HAP-1 (cell line): ENCODE results near the gene SDCCAG8.

Experiments
- DNase-seq, 2 experiments: peaks; one replicate each; pipeline ENCODE4 v3.0.0-alpha.2; 2016 to 2020; ENCODE audit warnings: low spot score in 2 of 2
- H3K27me3 ChIP-seq: fragments of 250-450 bp; sonication (Bioruptor Pico); 2 replicates; pipeline ENCODE4 v1.5.1; 2020; ENCODE audit warnings: low read depth, mild to moderate bottlenecking, moderate library complexity
- H3K36me3 ChIP-seq: fragments of 250-450 bp; sonication (Bioruptor Pico); replicated peaks from 2 replicates; pipeline ENCODE4 v1.5.1; 2020; ENCODE audit warnings: mild to moderate bottlenecking
- H3K4me1 ChIP-seq: fragments of 250-450 bp; sonication (Bioruptor Pico); 2 replicates; pipeline ENCODE4 v1.5.1; 2020; ENCODE audit warnings: mild to moderate bottlenecking
- H3K4me3 ChIP-seq: fragments of 250-450 bp; sonication (Bioruptor Pico); 2 replicates; pipeline ENCODE4 v1.5.1; 2020; ENCODE audit warnings: mild to moderate bottlenecking, moderate library complexity
- H3K9me3 ChIP-seq: fragments of 250-450 bp; sonication (Bioruptor Pico); 2 replicates; pipeline ENCODE4 v1.5.1; 2020; ENCODE audit warnings: mild to moderate bottlenecking, moderate library complexity
- in situ Hi-C: fragments of 300-500 bp; cut with MboI; formaldehyde crosslinking; loops from 3 replicates; pipeline ENCODE4 v1.14.3; 2020; ENCODE audit warnings: low sequenced_read_pairs, inconsistent platforms, mixed read lengths

The SDCCAG8 gene

DNA sequence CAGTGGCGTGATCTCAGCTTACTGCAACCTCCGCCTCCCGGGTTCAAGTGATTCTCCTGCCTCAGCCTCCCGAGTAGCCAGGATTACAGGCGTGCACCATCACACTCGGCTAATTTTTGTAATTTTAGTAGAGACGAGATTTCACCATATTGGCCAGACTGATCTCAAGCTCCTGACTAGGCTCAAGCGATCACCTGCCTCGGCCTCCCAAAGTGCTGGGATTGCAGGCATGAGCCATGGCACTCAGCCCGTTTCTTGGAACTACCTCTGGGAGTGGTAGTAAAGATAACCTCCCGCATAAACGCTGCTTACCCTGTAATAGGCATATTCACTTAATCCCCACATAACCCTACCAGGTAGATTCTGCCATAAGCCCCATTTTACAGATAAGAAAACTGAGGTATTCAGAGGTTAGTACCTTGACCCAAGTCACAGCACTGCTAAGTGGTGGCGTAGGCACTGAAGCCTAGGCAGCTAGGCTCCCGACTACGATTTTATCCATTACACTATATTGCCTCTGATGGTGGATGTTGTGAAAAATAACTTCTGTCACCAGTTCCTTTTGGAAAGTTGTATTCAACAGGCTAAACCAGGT lies 143.8 kb downstream of the SDCCAG8 start:
- in situ Hi-C loops, result no loop called here
- Histone ChIP-seq H3K36me3 (no peaks in the 10 kb centered on the region), H3K27me3 (no peaks in the 10 kb centered on the region), H3K4me1 (no peaks in the 10 kb centered on the region), H3K9me3 (no peaks in the 10 kb centered on the region), H3K4me3 (no peak overlapping the region)
- no peak for DNase-seq

DNA sequence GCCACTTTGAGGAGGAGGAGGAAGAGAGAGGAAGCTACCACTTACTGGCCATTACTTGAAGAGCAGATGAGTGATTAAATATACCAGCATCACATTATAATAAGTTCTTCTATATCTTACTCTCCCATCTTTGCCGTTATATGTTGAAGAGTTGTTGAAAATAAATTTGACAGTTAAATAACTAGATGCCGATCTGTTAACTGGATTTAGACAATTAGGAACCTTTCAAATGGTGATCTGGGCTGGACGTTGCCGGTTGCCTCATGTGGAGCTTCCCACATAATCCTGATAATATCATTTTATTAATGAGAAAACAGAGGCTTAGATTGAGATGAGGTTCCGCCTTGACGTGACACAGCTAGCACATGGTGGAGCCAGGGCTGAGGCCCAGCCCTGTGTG lies 147.0 kb downstream of the SDCCAG8 start:
- DNase-seq, result no peak
- H3K4me1 ChIP-seq, result no peaks in the 10 kb centered on the region
- no peaks in the 10 kb centered on the region for H3K9me3 ChIP-seq
- H3K4me3 ChIP-seq, result no peak overlapping the region
- no peaks in the 10 kb centered on the region for H3K36me3 ChIP-seq
- in situ Hi-C loops, result no loop called here
- H3K27me3 ChIP-seq, result no peaks in the 10 kb centered on the region

- Histone ChIP-seq H3K4me3 (no peak overlapping the region), H3K36me3 (no peaks in the 10 kb centered on the region), H3K27me3 (no peaks in the 10 kb centered on the region), H3K9me3 (no peaks in the 10 kb centered on the region), H3K4me1 (no peaks in the 10 kb centered on the region)
- no peak for DNase-seq
- in situ Hi-C loops, result no loop called here
Observed at GRCh38 chr1:243406424-243406823, 150.6 kb downstream of the SDCCAG8 start.

DNA sequence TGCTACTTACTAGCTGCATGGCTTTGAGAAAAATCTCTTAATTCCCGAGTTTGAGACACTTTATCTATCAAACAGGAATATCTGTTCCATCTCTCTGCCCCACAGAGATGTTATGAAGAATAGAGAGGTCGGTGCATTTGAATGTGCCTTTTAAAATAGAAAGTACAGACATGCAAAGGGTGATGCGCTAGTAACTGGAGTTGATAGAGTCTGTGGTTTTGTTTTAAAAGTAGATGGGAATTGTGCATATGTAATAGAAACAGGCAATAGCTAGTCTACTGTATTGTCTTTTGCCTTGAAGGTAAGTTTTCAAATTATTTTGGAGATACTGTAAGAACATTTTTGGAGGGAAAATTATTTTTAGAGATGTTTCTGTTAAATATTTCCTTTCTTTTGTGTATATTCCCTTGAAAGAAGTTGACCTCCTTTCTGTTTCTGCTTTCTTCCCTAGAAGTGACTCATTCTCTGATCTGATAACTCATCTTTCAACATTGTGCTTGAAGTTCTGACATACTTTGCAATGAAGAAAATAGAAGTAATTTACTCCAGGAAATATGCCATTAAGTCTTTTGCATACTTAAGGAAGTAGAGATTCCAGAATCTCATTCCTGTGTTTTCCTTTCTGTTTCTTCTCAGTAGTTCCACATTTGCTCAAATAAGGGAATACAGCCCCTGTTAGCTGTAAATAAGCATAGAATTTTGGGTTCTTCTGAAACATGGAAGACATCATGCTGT lies 151.6 kb downstream of the SDCCAG8 start:
- no peaks in the 10 kb centered on the region for H3K27me3 ChIP-seq
- H3K9me3 ChIP-seq, result no peaks in the 10 kb centered on the region
- H3K4me3 ChIP-seq, result no peak overlapping the region
- in situ Hi-C loops, result no loop called here
- DNase-seq, result no peak
- H3K4me1 ChIP-seq, result no peaks in the 10 kb centered on the region
- H3K36me3 ChIP-seq, result no peaks in the 10 kb centered on the region

DNA sequence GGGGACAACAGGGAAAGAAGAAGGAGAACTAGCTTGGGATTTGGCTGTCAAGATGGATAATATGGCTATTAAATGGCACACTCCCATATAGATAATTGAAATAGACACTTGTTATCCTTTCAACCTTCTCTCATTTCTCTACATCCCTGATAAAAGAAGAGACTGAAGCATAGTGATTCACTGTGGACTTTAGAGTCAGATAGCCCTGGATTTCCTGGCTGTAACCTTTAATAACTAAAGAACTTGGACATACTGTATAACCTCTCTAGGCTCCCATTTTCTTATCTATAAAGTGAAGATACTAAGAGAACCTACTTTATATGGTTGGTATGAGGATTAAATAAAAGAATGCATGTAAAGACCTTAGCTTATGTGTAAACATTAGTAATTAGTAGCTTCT lies 152.6 kb downstream of the SDCCAG8 start:
- in situ Hi-C loops, result no loop called here
- no peak for DNase-seq

GRCh38 chr1:243409284-243409683 lies 153.4 kb downstream of the SDCCAG8 start:
- Histone ChIP-seq H3K4me1 (no peaks in the 10 kb centered on the region), H3K4me3 (no peak overlapping the region), H3K9me3 (no peaks in the 10 kb centered on the region), H3K36me3 (no peaks in the 10 kb centered on the region), H3K27me3 (no peaks in the 10 kb centered on the region)
- in situ Hi-C loops, result no loop called here
- DNase-seq, result no peak

More for the DNA sequence above, 152.6 kb downstream of the SDCCAG8 start:
- Histone ChIP-seq H3K36me3 (no peaks in the 10 kb centered on the region), H3K4me3 (no peak overlapping the region), H3K4me1 (no peaks in the 10 kb centered on the region), H3K9me3 (no peaks in the 10 kb centered on the region), H3K27me3 (no peaks in the 10 kb centered on the region)

DNA sequence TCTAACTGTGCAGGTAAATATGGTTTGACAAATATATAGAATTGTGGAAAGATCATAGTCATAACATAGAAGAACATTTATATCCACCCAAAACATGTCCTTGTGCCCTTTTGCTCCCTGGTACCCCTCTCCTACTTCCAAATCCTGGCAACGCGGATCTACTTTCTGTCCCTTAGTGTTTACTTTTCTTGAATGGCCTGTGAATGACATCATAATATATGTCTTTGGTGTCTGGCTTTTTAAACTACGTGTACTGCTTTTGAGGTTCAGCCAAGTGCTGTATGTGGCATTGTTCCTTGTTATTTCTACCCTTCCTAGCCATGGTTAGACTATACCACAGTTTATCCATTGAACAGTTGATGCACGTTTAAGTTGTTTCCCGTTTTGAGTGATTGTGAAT lies 155.6 kb downstream of the SDCCAG8 start:
- H3K4me3 ChIP-seq, result no peak overlapping the region
- no peaks in the 10 kb centered on the region for H3K36me3 ChIP-seq
- H3K27me3 ChIP-seq, result no peaks in the 10 kb centered on the region
- no peak for DNase-seq
- no peaks in the 10 kb centered on the region for H3K9me3 ChIP-seq
- peaks cover 4% of the 10 kb centered on the region; the same call in 1 of the 2 replicates for H3K4me1 ChIP-seq
- in situ Hi-C loops, result no loop called here

- no peaks in the 10 kb centered on the region for H3K27me3 ChIP-seq
- no peaks in the 10 kb centered on the region for H3K9me3 ChIP-seq
- no peak overlapping the region for H3K4me3 ChIP-seq
- H3K4me1 ChIP-seq, result peaks cover 4% of the 10 kb centered on the region; the same call in 1 of the 2 replicates
- DNase-seq, result no peak
- in situ Hi-C loops, result no loop called here
- H3K36me3 ChIP-seq, result no peaks in the 10 kb centered on the region
Observed at GRCh38 chr1:243413431-243414151, 157.8 kb downstream of the SDCCAG8 start.

DNA sequence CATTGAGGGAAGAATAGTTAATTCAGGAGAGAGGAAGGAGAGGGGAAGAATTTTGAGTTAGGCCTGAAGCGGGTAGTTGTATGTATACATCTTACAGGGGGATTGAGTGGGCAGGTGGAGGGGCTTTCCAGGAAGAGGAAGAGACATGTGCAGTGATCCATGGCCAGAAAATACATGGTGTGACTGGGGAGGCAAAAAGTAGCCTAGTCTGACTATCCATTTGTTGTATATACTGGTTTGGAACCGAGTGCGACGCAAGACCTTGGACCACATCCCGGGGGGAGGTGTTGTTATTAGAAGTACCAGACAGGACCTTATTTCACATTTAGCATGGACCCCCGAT lies 158.3 kb downstream of the SDCCAG8 start:
- H3K9me3 ChIP-seq, result no peaks in the 10 kb centered on the region
- DNase-seq, result no peak
- H3K36me3 ChIP-seq, result no peaks in the 10 kb centered on the region
- in situ Hi-C loops, result no loop called here
- H3K4me1 ChIP-seq, result peaks cover 4% of the 10 kb centered on the region
- H3K4me3 ChIP-seq, result no peak overlapping the region
- H3K27me3 ChIP-seq, result no peaks in the 10 kb centered on the region

- no peak overlapping the region for H3K4me3 ChIP-seq
- no peak for DNase-seq
- H3K9me3 ChIP-seq, result no peaks in the 10 kb centered on the region
- no peaks in the 10 kb centered on the region for H3K27me3 ChIP-seq
- H3K4me1 ChIP-seq, result peaks cover 11% of the 10 kb centered on the region
- in situ Hi-C loops, result no loop called here
- no peaks in the 10 kb centered on the region for H3K36me3 ChIP-seq
Observed at GRCh38 chr1:243415663-243416408, 160.0 kb downstream of the SDCCAG8 start.

GRCh38 chr1:243416495-243416894 lies 160.7 kb downstream of the SDCCAG8 start:
- DNase-seq, result no peak
- H3K27me3 ChIP-seq, result no peaks in the 10 kb centered on the region
- H3K36me3 ChIP-seq, result no peaks in the 10 kb centered on the region
- in situ Hi-C loops, result no loop called here
- H3K9me3 ChIP-seq, result no peaks in the 10 kb centered on the region
- peaks cover 11% of the 10 kb centered on the region for H3K4me1 ChIP-seq
- no peak overlapping the region for H3K4me3 ChIP-seq

DNA sequence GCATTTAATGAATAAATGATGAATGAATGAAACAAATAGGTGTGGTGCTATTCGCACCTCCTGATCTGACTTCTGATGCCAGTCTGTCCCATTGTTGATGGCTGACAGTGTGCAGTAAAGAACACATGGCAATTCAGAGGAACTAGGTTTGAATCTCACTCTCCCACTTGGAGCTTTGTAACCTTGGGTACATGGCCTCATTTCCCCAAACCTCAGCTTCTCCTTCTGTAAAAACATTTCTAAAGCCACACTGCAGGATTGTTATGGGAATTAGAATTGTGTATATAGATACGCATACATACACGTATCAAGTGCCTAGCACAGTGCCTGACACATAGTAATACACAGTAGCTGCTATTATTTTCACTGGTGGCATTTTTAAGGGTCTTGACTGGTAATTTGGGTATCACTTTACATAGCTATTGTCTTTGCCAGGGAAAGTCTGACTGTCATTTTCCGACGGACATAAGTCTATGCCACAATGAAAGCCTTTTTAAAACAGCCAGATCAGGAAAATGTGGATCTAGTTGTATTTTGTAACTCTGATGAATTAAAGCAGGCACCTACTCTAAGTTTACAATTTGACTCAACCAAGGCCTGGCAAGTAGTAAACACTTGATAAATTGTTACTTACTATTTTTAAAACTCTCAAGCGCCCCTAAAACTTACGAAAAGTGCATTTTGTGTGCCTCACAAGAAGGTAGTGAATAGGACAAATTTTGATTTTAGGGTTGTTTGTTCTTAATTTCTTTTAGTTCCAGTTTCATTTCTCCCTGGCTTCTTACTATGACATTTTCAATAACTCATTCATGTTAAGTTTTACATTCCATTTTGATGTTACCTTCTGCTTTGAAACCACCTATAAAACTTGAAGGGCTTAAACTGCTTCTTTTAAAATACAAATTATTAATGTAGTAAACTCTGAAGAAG lies 164.4 kb downstream of the SDCCAG8 start:
- no peak overlapping the region for H3K4me3 ChIP-seq
- no peak for DNase-seq

More for the DNA sequence above, 164.4 kb downstream of the SDCCAG8 start:
- in situ Hi-C loops, result no loop called here
- Histone ChIP-seq H3K4me1 (peaks cover 11% of the 10 kb centered on the region), H3K36me3 (no peaks in the 10 kb centered on the region), H3K9me3 (no peaks in the 10 kb centered on the region), H3K27me3 (no peaks in the 10 kb centered on the region)
